ENCODE measurements around the gene DEAF1.

The DEAF1 gene

GRCh38 chr11:678297-678696 lies 16.7 kb downstream of the DEAF1 start:
- CTCF ChIA-PET, result no interaction called here
- no peak for TF ChIP-seq SP1 (IDR thresholded peaks at IDR 0.05)
- no peak for TF ChIP-seq FOXM1 (IDR thresholded peaks at IDR 0.05; ENCODE audit: borderline replicate concordance)
- no peak for TF ChIP-seq SUZ12 (IDR thresholded peaks at IDR 0.05)
- no peak for TF ChIP-seq BHLHE40 (IDR thresholded peaks at IDR 0.05; ENCODE audit: borderline replicate concordance)
- TF ChIP-seq FOXA1 (IDR thresholded peaks at IDR 0.05), result no peak
- no peak for TF ChIP-seq TARDBP (IDR thresholded peaks at IDR 0.05)
- no peak for TF ChIP-seq ELF4 (IDR thresholded peaks at IDR 0.05)
- TF ChIP-seq HDGF (IDR thresholded peaks at IDR 0.05; ENCODE audit: borderline replicate concordance), result no peak
- no peak for TF ChIP-seq NFRKB (IDR thresholded peaks at IDR 0.05)
- TF ChIP-seq LEF1 (IDR thresholded peaks at IDR 0.05; ENCODE audit: borderline replicate concordance), result no peak
- TF ChIP-seq FOXK2 (IDR thresholded peaks at IDR 0.05), result no peak
- no peak for TF ChIP-seq ARNT (IDR thresholded peaks at IDR 0.05)
- no peak for TF ChIP-seq PKNOX1 (IDR thresholded peaks at IDR 0.05)
- TF ChIP-seq CTBP1 (IDR thresholded peaks at IDR 0.05; ENCODE audit: borderline replicate concordance), result no peak
- TF ChIP-seq ZNF384 (IDR thresholded peaks at IDR 0.05), result no peak
- no peak for TF ChIP-seq L3MBTL2 (conservative IDR thresholded peaks at IDR 0.05)
- no peak for DNase-seq (ENCODE audit: extremely low spot score)
- POLR2A ChIA-PET, result no interaction called here

GRCh38 chr11:674406-674805 lies 20.6 kb downstream of the DEAF1 start:
- ChIA-PET POLR2A (interaction anchor here (1.0 kb wide), 1 partner anchor 22 kb away, joined by 3 read pairs; no protein-coding TSS in a partner anchor), CTCF (interaction anchor here (0.9 kb wide), 1 partner anchor 21 kb away, joined by 4 read pairs; the partner anchor contains the start of gene TMEM80)
- no peak for DNase-seq (ENCODE audit: extremely low spot score)
- TF ChIP-seq BHLHE40 (IDR thresholded peaks at IDR 0.05; ENCODE audit: borderline replicate concordance), result no peak
- TF ChIP-seq SP1 (IDR thresholded peaks at IDR 0.05), result no peak
- no peak for TF ChIP-seq SUZ12 (IDR thresholded peaks at IDR 0.05)
- no peak for TF ChIP-seq FOXM1 (IDR thresholded peaks at IDR 0.05; ENCODE audit: borderline replicate concordance)
- no peak for TF ChIP-seq PKNOX1 (IDR thresholded peaks at IDR 0.05)
- no peak for TF ChIP-seq ZNF384 (IDR thresholded peaks at IDR 0.05)
- TF ChIP-seq FOXK2 (IDR thresholded peaks at IDR 0.05), result no peak

GRCh38 chr11:673866-674265 lies 21.2 kb downstream of the DEAF1 start:
- no peak for DNase-seq (ENCODE audit: extremely low spot score)
- ChIA-PET POLR2A (interaction anchor here (1.0 kb wide), 1 partner anchor 23 kb away, joined by 3 read pairs; no protein-coding TSS in a partner anchor), CTCF (interaction anchor here (0.9 kb wide), 1 partner anchor 22 kb away, joined by 4 read pairs; the partner anchor contains the start of gene TMEM80)
- TF ChIP-seq SP1 (IDR thresholded peaks at IDR 0.05) (no peak), ZNF384 (IDR thresholded peaks at IDR 0.05) (no peak), TARDBP (IDR thresholded peaks at IDR 0.05) (no peak), PKNOX1 (IDR thresholded peaks at IDR 0.05) (no peak), HDGF (IDR thresholded peaks at IDR 0.05; ENCODE audit: borderline replicate concordance) (no peak), BHLHE40 (IDR thresholded peaks at IDR 0.05; ENCODE audit: borderline replicate concordance) (no peak), L3MBTL2 (conservative IDR thresholded peaks at IDR 0.05) (no peak), FOXA1 (IDR thresholded peaks at IDR 0.05) (no peak), LEF1 (IDR thresholded peaks at IDR 0.05; ENCODE audit: borderline replicate concordance) (no peak), ARNT (IDR thresholded peaks at IDR 0.05) (no peak), ELF4 (IDR thresholded peaks at IDR 0.05) (no peak), FOXK2 (IDR thresholded peaks at IDR 0.05) (no peak), FOXM1 (IDR thresholded peaks at IDR 0.05; ENCODE audit: borderline replicate concordance) (no peak), CTBP1 (IDR thresholded peaks at IDR 0.05; ENCODE audit: borderline replicate concordance) (no peak), SUZ12 (IDR thresholded peaks at IDR 0.05) (no peak), NFRKB (IDR thresholded peaks at IDR 0.05) (no peak)

GRCh38 chr11:665704-666281 lies 29.2 kb downstream of the DEAF1 start:
- ChIA-PET CTCF (no interaction called here), POLR2A (no interaction called here)
- TF ChIP-seq PKNOX1 (IDR thresholded peaks at IDR 0.05), result no peak
- no peak for TF ChIP-seq NFRKB (IDR thresholded peaks at IDR 0.05)
- no peak for TF ChIP-seq FOXM1 (IDR thresholded peaks at IDR 0.05; ENCODE audit: borderline replicate concordance)
- no peak for TF ChIP-seq ZNF384 (IDR thresholded peaks at IDR 0.05)
- TF ChIP-seq ELF4 (IDR thresholded peaks at IDR 0.05), result no peak
- TF ChIP-seq SUZ12 (IDR thresholded peaks at IDR 0.05), result no peak
- TF ChIP-seq BHLHE40 (IDR thresholded peaks at IDR 0.05; ENCODE audit: borderline replicate concordance), result no peak
- TF ChIP-seq CTBP1 (IDR thresholded peaks at IDR 0.05; ENCODE audit: borderline replicate concordance), result no peak
- no peak for TF ChIP-seq LEF1 (IDR thresholded peaks at IDR 0.05; ENCODE audit: borderline replicate concordance)
- no peak for TF ChIP-seq SP1 (IDR thresholded peaks at IDR 0.05)
- no peak for TF ChIP-seq TARDBP (IDR thresholded peaks at IDR 0.05)
- TF ChIP-seq L3MBTL2 (conservative IDR thresholded peaks at IDR 0.05), result no peak
- no peak for TF ChIP-seq FOXK2 (IDR thresholded peaks at IDR 0.05)
- TF ChIP-seq FOXA1 (IDR thresholded peaks at IDR 0.05), result no peak
- DNase-seq (ENCODE audit: extremely low spot score), result no peak

- no peak for DNase-seq (ENCODE audit: extremely low spot score)
- ChIA-PET CTCF (no interaction called here), POLR2A (no interaction called here)
- TF ChIP-seq FOXA1 (IDR thresholded peaks at IDR 0.05) (no peak), NFRKB (IDR thresholded peaks at IDR 0.05) (no peak), BHLHE40 (IDR thresholded peaks at IDR 0.05; ENCODE audit: borderline replicate concordance) (no peak), L3MBTL2 (conservative IDR thresholded peaks at IDR 0.05) (no peak), HDGF (IDR thresholded peaks at IDR 0.05; ENCODE audit: borderline replicate concordance) (no peak), CTBP1 (IDR thresholded peaks at IDR 0.05; ENCODE audit: borderline replicate concordance) (no peak)
These were observed 29.8 kb downstream of the DEAF1 start for GRCh38 chr11:665062-665703.

All from HEK293T (cell line).